T-helper 1 cell treated with Interleukin-12 subunit alpha and Interleukin-12 subunit beta and Interleukin-4 antibody, amounts not matched to agents 30 μg/mL and 1 μg/mL, for 36 hours (primary cell): ENCODE measurements around the gene SGO2.

Experiments used
- H3K27ac Mint-ChIP-seq: one replicate; pipeline ENCODE4 v1.8.0; 2021; ENCODE audit warnings: mild to moderate bottlenecking, mixed read lengths
- H3K27me3 Mint-ChIP-seq: one replicate; pipeline ENCODE4 v1.8.0; 2021; ENCODE audit warnings: low read depth, mixed read lengths
- H3K36me3 Mint-ChIP-seq: one replicate; pipeline ENCODE4 v1.8.0; 2021; ENCODE audit warnings: low read depth, mixed read lengths
- H3K4me1 Mint-ChIP-seq: one replicate; pipeline ENCODE4 v1.8.0; 2021; ENCODE audit warnings: low read depth, mixed read lengths
- H3K4me3 Mint-ChIP-seq: one replicate; pipeline ENCODE4 v1.8.0; 2021; ENCODE audit warnings: mild to moderate bottlenecking, moderate library complexity, mixed read lengths
- H3K9me3 Mint-ChIP-seq: one replicate; pipeline ENCODE4 v1.8.0; 2021; ENCODE audit warnings: mixed read lengths

Gene SGO2

GRCh38 chr2:200498402-200499162 is 27.4 kb upstream of the SGO2 start:
- peaks cover 31% of the 10 kb centered on the region for H3K36me3 Mint-ChIP-seq
- H3K4me3 Mint-ChIP-seq = no peak overlapping the region
- H3K9me3 Mint-ChIP-seq = peaks cover 4% of the 10 kb centered on the region
- no peak overlapping the region for H3K27ac Mint-ChIP-seq
- H3K27me3 Mint-ChIP-seq = no peaks in the 10 kb centered on the region
- peaks cover 5% of the 10 kb centered on the region for H3K4me1 Mint-ChIP-seq

DNA sequence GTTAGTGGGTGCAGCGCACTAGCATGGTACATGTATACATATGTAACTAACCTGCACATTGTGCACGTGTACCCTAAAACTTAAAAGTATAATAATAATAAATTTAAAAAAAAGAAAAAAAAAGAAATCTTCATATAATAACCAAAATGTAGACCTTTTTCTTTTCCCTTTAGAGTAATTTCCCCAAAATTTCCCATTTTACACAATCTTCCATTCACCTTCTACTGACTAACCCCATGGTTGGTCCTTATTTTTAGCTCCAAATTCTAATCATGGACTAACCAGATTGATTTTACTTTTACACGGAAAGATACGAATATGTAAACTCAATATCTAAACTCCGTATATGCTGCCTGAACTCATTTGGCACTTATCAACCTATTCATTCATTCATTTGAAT is 23.8 kb upstream of the SGO2 start:
- Mint-ChIP-seq H3K4me3 (no peak overlapping the region), H3K27ac (no peak overlapping the region), H3K27me3 (no peaks in the 10 kb centered on the region), H3K9me3 (peaks cover 4% of the 10 kb centered on the region), H3K36me3 (peaks cover 28% of the 10 kb centered on the region), H3K4me1 (peaks cover 7% of the 10 kb centered on the region)

DNA sequence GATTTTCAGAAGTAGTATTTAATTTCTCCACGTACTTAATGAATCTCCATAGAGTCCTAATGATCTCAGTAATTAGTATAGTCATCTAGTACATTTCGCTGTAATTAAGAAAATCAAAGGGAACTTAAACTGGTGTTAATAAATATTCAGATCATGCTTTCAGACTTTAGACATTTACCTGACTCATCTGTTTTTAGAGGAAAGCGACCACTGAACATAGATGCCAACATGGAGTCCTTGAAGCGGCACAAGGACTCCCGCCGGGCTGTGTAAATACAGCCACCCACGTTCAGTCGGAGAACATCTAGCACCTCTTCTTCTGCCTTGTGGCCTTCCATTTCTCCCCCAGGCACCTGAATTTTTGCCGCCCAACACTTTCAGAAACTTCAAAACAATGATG is 19.3 kb upstream of the SGO2 start:
- Mint-ChIP-seq H3K9me3 (peaks cover 4% of the 10 kb centered on the region), H3K4me3 (no peak overlapping the region), H3K27ac (no peak overlapping the region), H3K27me3 (no peaks in the 10 kb centered on the region), H3K36me3 (peaks cover 17% of the 10 kb centered on the region), H3K4me1 (peaks cover 20% of the 10 kb centered on the region)

GRCh38 chr2:200507179-200507578 is 18.8 kb upstream of the SGO2 start:
- no peaks in the 10 kb centered on the region for H3K27me3 Mint-ChIP-seq
- H3K36me3 Mint-ChIP-seq = peaks cover 17% of the 10 kb centered on the region
- peaks cover 3% of the 10 kb centered on the region for H3K9me3 Mint-ChIP-seq
- no peak overlapping the region for H3K4me3 Mint-ChIP-seq
- no peak overlapping the region for H3K27ac Mint-ChIP-seq
- H3K4me1 Mint-ChIP-seq = peaks cover 20% of the 10 kb centered on the region

DNA sequence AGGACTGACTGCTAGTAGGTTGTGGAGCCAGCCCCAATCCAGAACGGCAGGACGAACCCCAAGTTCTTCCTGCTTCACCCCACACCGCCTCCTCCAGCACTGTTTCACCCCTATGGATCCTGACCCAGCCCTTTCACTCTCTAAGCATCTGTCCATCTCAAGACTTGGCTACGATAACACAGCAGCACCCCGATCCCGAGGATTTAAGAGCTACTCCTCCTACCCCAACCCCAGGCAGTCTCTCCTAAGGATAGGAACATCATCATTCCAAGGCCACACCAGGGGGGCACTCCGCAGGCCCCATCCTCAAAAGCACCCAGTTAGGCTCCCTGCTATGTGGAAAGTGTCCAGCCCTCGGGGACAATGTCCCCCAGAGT is 16.8 kb upstream of the SGO2 start:
- peak overlapping the region; percentile 96 for H3K4me3 Mint-ChIP-seq
- peak overlapping the region; percentile 86 for H3K27ac Mint-ChIP-seq
- H3K36me3 Mint-ChIP-seq = peaks cover 5% of the 10 kb centered on the region
- no peaks in the 10 kb centered on the region for H3K27me3 Mint-ChIP-seq
- H3K4me1 Mint-ChIP-seq = peaks cover 16% of the 10 kb centered on the region
- no peaks in the 10 kb centered on the region for H3K9me3 Mint-ChIP-seq

DNA sequence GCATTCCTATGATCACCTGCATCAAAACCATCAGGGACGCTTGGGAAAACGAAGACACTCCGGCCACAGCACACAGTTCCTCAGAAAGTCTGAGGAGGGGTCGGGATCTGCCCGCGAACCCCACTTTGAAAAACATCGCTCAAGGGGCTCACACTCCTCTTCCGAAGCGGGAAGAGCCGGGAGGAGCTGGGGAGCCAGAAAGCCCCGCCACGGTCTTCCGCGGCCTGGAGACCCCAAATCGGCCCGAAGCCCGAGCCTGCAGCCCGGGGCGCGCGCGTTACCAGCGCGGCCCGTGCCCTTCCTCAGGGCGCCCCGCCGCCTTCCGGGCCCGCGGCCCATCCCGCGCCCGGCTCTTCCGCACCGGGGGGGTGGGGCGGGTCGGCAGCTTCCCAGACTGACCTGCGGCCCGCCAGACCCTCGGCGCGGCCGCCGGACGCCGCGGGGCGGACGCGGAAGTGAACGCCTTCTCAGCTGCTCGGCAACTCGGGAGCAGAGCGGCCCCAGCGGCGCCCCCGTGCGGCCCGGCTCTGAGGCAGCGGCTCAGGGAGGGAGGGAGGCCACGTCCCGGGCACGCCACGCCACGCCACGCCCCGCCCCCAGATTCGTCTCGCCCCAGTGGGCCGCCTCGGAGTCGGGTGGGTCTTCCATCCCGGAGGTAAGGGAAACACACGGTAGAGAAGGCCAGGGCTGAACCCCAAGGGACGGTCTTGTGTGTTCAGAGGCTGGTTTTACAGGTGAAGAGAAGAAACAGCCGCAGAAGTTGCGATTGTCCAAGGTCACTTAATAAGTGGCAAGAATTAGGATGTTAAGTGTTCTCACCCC is 16.2 kb upstream of the SGO2 start, which contains the start of gene KCTD18:
Gene KCTD18, minus strand, starts transcription at position 457 of the 822 bp plus-strand sequence. CDS start 3,052 bp downstream, outside the sequence.
- H3K36me3 Mint-ChIP-seq = peaks cover 5% of the 10 kb centered on the region
- peaks cover 16% of the 10 kb centered on the region for H3K4me1 Mint-ChIP-seq
- H3K27me3 Mint-ChIP-seq = no peaks in the 10 kb centered on the region
- peak within 1 kb of the TSS; percentile 86 for H3K27ac Mint-ChIP-seq
- no peaks in the 10 kb centered on the region for H3K9me3 Mint-ChIP-seq
- peak within 1 kb of the TSS; percentile 96 for H3K4me3 Mint-ChIP-seq

GRCh38 chr2:200515155-200515554 is 10.9 kb upstream of the SGO2 start:
- Mint-ChIP-seq H3K4me3 (no peak overlapping the region), H3K27me3 (peaks cover 11% of the 10 kb centered on the region), H3K27ac (peak overlapping the region; percentile 16), H3K4me1 (peaks cover 10% of the 10 kb centered on the region), H3K9me3 (peaks cover 16% of the 10 kb centered on the region), H3K36me3 (peaks cover 5% of the 10 kb centered on the region)

DNA sequence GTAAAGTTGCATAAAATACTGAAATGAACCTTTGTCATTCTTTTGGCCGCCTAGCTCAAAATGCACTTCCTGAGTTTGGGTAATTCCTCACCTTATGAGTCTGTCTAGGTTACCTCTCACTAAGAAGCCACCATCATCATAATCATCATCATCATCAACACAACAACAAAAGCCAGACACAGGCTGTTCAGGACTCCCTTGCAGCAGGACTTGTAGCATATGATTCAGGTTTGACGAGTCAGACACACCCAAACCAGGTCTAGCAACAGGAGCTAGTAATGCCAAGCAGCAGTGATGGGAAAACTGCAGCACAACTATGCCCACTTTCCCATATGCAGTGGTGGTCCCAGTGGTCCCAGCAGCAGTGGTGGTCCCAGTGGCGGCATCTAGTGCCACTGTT is 2.8 kb upstream of the SGO2 start:
- Mint-ChIP-seq H3K9me3 (no peaks in the 10 kb centered on the region), H3K4me3 (no peak overlapping the region), H3K36me3 (peaks cover 5% of the 10 kb centered on the region), H3K27me3 (no peaks in the 10 kb centered on the region), H3K27ac (no peak overlapping the region), H3K4me1 (peaks cover 25% of the 10 kb centered on the region)

DNA sequence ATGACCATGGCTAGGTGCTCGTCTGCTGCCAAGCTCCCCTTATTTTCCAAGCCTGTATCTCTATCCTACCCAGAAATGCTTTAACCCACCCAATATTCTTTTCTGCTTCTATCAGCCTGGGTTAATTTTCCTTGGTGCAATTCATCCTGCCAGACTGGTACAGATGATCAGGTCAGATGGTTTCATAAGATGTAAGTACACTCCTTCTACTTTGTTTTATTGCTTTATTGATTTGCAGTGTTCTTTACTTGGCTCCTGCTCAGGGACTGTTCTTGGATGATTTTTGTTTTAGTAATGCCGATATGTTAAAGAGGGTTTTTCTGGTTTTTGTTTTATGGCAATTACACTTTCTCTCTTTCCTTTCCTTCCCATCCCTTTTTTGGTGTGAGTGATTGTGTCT is 2.4 kb upstream of the SGO2 start:
- Mint-ChIP-seq H3K4me3 (no peak overlapping the region), H3K4me1 (peaks cover 29% of the 10 kb centered on the region), H3K36me3 (peaks cover 5% of the 10 kb centered on the region), H3K27ac (no peak overlapping the region), H3K27me3 (no peaks in the 10 kb centered on the region), H3K9me3 (no peaks in the 10 kb centered on the region)

DNA sequence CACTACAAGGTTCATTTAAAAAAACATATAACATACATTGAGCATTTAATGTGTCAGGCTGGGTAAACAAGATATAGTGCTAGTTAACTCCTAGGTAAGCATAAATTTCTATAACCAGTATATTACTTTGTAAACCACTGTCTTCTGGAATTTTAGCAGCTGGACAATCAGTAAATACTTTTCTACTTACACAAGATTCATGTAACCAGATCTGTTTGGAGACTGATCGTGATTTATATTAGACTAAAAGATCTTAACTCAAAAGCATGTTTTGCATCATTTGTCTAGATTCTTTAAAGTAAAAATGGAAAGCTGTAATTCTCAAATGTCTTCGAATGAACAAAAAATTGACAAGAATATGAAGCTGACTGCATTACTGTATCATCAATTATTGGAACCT is 941 bp upstream of the SGO2 start:
- Mint-ChIP-seq H3K36me3 (peaks cover 12% of the 10 kb centered on the region), H3K9me3 (no peaks in the 10 kb centered on the region), H3K27me3 (no peaks in the 10 kb centered on the region), H3K4me3 (no peak overlapping the region), H3K27ac (no peak overlapping the region), H3K4me1 (peaks cover 36% of the 10 kb centered on the region)

DNA sequence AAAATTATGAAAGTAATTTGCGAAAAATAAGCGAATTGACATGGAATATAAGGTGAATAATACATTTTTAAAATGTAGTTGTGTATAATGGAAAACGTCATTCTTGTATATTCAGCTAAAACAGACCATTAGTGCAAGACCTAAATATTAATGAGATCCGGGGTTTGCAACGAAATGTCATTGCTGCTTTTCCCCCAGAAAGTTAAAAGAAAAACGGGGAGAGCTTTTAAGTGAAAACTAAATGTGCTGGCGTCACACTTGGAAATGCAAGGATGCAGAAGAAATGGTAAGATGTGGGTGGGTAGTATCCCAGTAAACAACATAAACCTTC is 491 bp upstream of the SGO2 start:
- Mint-ChIP-seq H3K9me3 (no peaks in the 10 kb centered on the region), H3K4me1 (peaks cover 36% of the 10 kb centered on the region), H3K4me3 (peak overlapping the region; percentile 88), H3K36me3 (peaks cover 12% of the 10 kb centered on the region), H3K27me3 (no peaks in the 10 kb centered on the region), H3K27ac (peak overlapping the region; percentile 79)

DNA sequence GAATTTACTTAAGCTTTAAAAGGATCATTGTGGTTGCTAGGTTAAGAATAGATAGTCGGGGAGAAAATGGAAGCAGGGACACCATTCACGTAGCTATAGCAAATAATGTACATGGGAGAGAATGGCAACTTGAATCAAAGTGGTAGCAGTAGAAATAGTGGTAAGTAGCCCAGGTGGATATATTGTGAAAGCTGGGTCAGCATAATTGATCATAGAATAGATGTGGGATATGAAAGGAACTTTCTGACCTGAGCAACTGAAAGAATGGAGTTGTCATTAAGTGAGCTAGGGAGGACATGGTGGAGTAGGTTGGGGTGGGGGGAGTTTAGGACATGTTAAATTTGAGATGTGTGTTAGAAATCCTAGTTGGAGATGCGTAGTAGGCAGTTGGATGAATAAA is 2.2 kb downstream of the SGO2 start:
- Mint-ChIP-seq H3K4me3 (peak overlapping the region; percentile 88), H3K27me3 (no peaks in the 10 kb centered on the region), H3K9me3 (no peaks in the 10 kb centered on the region), H3K27ac (no peak overlapping the region), H3K36me3 (peaks cover 14% of the 10 kb centered on the region), H3K4me1 (peaks cover 34% of the 10 kb centered on the region)

- no peak overlapping the region for H3K4me3 Mint-ChIP-seq
- H3K4me1 Mint-ChIP-seq = peaks cover 5% of the 10 kb centered on the region
- H3K36me3 Mint-ChIP-seq = peaks cover 14% of the 10 kb centered on the region
- H3K27me3 Mint-ChIP-seq = no peaks in the 10 kb centered on the region
- no peaks in the 10 kb centered on the region for H3K9me3 Mint-ChIP-seq
- no peak overlapping the region for H3K27ac Mint-ChIP-seq
Observed at GRCh38 chr2:200533754-200534153, 7.7 kb downstream of the SGO2 start.

GRCh38 chr2:200534572-200534971 is 8.6 kb downstream of the SGO2 start:
- Mint-ChIP-seq H3K36me3 (peaks cover 10% of the 10 kb centered on the region), H3K27me3 (no peaks in the 10 kb centered on the region), H3K4me3 (no peak overlapping the region), H3K4me1 (no peaks in the 10 kb centered on the region), H3K27ac (no peak overlapping the region), H3K9me3 (peaks cover under 1% of the 10 kb centered on the region)

DNA sequence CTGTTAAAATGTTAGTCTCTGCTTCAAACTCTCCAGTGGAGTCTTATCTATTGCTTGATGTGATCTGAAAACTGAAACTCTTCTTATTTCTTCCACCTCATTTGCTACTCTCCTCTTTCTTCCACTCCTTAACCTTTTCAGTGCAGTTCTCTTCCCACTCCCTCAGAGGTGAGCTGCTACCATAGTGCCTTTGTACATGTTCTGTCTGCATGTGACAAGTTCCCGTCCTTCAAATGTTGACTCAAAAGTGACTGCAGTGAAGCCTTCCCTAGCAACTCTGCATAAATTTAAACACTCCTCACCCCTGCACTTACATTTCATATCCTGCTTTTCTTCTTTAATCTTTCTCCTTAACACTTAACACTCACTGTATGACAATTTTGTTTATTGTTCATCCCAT is 12.1 kb downstream of the SGO2 start:
- Mint-ChIP-seq H3K27ac (no peak overlapping the region), H3K9me3 (peaks cover 19% of the 10 kb centered on the region), H3K4me1 (no peaks in the 10 kb centered on the region), H3K27me3 (no peaks in the 10 kb centered on the region), H3K36me3 (peaks cover 38% of the 10 kb centered on the region), H3K4me3 (no peak overlapping the region)
